K562 (cell line): ENCODE data around the gene OR10X1. TPM values are rescaled to one million over a fixed set of nuclear protein-coding genes. Genes with fewer than 3 reads are reported as not detected.

Source experiments
- ATAC-seq: fragments of 200-7000 bp; cut with Tn5 transposase; 3 replicates; pipeline ENCODE4 v1.9.1; 2020; ENCODE audit warnings: moderate library complexity
- BruUV-seq: library from RNA; stranded (reverse); fragments of 400-500 nt; replicated peaks from 2 replicates; lab custom pipeline; 2021; lab: Mats Ljungman, UMichigan
- CTCF ChIA-PET: fragments of 300-600 bp; formaldehyde crosslinking; extraction: SDS; loops from one replicate; lab custom pipeline; 2021; ENCODE audit warnings: low intra/inter-chr PET ratio; lab: Yijun Ruan, JAX
- POLR2A ChIA-PET: fragments of 300-600, 350-650 bp; sonication (Branson Sonifier 250); formaldehyde crosslinking; extraction: SDS; loops from one replicate; lab custom pipeline; 2021; ENCODE audit warnings: antibody characterized with exemption, inconsistent platforms; lab: Yijun Ruan, JAX
- DNase-seq, 4 experiments: peaks; one replicate each; pipeline versions ENCODE4 v3.0.0 to v3.0.0-alpha.2; 2011 to 2018; ENCODE audit warnings: low spot score in 3 of 4, mixed read lengths in 3 of 4; ENCODE audit errors: extremely low read depth in 1 of 4
- FAIRE-seq: peaks from 2 replicates; lab custom pipeline; 2011; peaks lifted over from hg19 to GRCh38; lab: Jason Lieb, UNC
- H2AFZ ChIP-seq: 2 replicates; pipeline ENCODE4 v1.6.0; 2011; ENCODE audit warnings: low read depth, low read length, control low read depth, inconsistent platforms
- H3K27ac ChIP-seq: fragments of 200-600 bp; 3 replicates; pipeline ENCODE4 v1.8.0; 2011; ENCODE audit warnings: low read depth, mild to moderate bottlenecking, control low read depth, inconsistent platforms, low read length, moderate library complexity, mixed read lengths; ENCODE audit errors: extremely low read depth
- H3K27me3 ChIP-seq, 2 experiments: fragments of 300-600 bp in 1 of 2; 2 replicates in 1 of 2; 3 replicates in 1 of 2; pipeline versions ENCODE4 v1.6.0 to v1.8.0; 2011; ENCODE audit warnings: inconsistent platforms in 2 of 2, low read length in 2 of 2, mild to moderate bottlenecking in 1 of 2, mixed read lengths in 1 of 2, moderate library complexity in 1 of 2; ENCODE audit not compliant: control insufficient read depth in 2 of 2, insufficient read depth in 2 of 2
- H3K36me3 ChIP-seq: fragments of 300-600 bp; 3 replicates; pipeline ENCODE4 v1.8.0; 2011; ENCODE audit warnings: mild to moderate bottlenecking, low read length, inconsistent platforms; ENCODE audit not compliant: control insufficient read depth, insufficient read depth
- H3K4me1 ChIP-seq, 2 experiments: fragments of 200-600 bp in 1 of 2; replicated peaks in 1 of 2; 2 replicates in 1 of 2; 3 replicates in 1 of 2; pipeline versions ENCODE4 v1.5.1 to v1.8.0; 2011; ENCODE audit warnings: inconsistent platforms in 2 of 2, low read length in 2 of 2, mild to moderate bottlenecking in 1 of 2, mixed read lengths in 1 of 2, moderate library complexity in 1 of 2; ENCODE audit not compliant: control insufficient read depth in 2 of 2, insufficient read depth in 2 of 2
- H3K4me2 ChIP-seq: 2 replicates; pipeline ENCODE4 v1.6.1; 2011; ENCODE audit warnings: low read length, control low read depth, inconsistent platforms, mixed read lengths; ENCODE audit not compliant: insufficient read depth
- H3K4me3 ChIP-seq: fragments of 200-600 bp; sonication (generic), shearing (Covaris generic); 2 replicates; pipeline ENCODE4 v1.5.1; 2016; ENCODE audit warnings: control low read depth, inconsistent platforms
- H3K79me2 ChIP-seq: fragments of 200-600 bp; 3 replicates; pipeline ENCODE4 v1.8.0; 2011; ENCODE audit warnings: low read length, inconsistent platforms; ENCODE audit not compliant: control insufficient read depth, insufficient read depth
- H3K9ac ChIP-seq, 2 experiments: 2 replicates each; pipeline versions ENCODE4 v1.6.0 to v1.6.1; 2011; ENCODE audit warnings: low read depth in 2 of 2, low read length in 2 of 2, control low read depth in 1 of 2, inconsistent platforms in 1 of 2, mild to moderate bottlenecking in 1 of 2, mixed read lengths in 1 of 2; ENCODE audit not compliant: insufficient read depth in 1 of 2
- H3K9me1 ChIP-seq: one replicate; pipeline ENCODE4 v1.6.0; 2011; ENCODE audit warnings: inconsistent platforms, mild to moderate bottlenecking, low read length, moderate library complexity; ENCODE audit not compliant: control insufficient read depth, insufficient read depth
- H3K9me3 ChIP-seq: replicated peaks from 2 replicates; pipeline ENCODE4 v1.5.1; 2011; ENCODE audit warnings: low read depth, low read length, inconsistent platforms; ENCODE audit not compliant: control insufficient read depth, insufficient read depth
- H4K20me1 ChIP-seq: replicated peaks from 2 replicates; pipeline ENCODE4 v1.6.1; 2011; ENCODE audit warnings: low read length, inconsistent platforms, mixed read lengths; ENCODE audit not compliant: control insufficient read depth, insufficient read depth
- HOMEZ ChIP-seq: fragments of 250-450 bp; sonication (Bioruptor Pico); IDR thresholded peaks from 2 replicates; pipeline ENCODE4 v1.4.0; 2020; ENCODE audit warnings: mild to moderate bottlenecking, moderate library complexity
- NONO ChIP-seq, 2 experiments: fragments of 200-400 bp in 1 of 2; fragments of 450-650 bp in 1 of 2; formaldehyde crosslinking in 1 of 2; IDR thresholded peaks; 2 replicates each; pipeline ENCODE4 v1.6.1; 2017; ENCODE audit warnings: low read depth in 2 of 2, mild to moderate bottlenecking in 2 of 2, moderate library complexity in 2 of 2, low read length in 1 of 2
- ZNF449 ChIP-seq: fragments of 250-450 bp; sonication (Bioruptor Pico); IDR thresholded peaks from 2 replicates; pipeline ENCODE4 v1.8.0; 2022; ENCODE audit warnings: moderate library complexity, mild to moderate bottlenecking, inconsistent platforms
- WGBS: fragments of 100-300 bp; shearing (Covaris generic); methylation state at CpG from one replicate; pipeline ENCODE4 v1.1.6; 2016; ENCODE audit warnings: low coverage, mixed read lengths; ENCODE audit not compliant: insufficient coverage; ENCODE audit errors: missing lambda C conversion rate; 5-methylcytosine and 5-hydroxymethylcytosine counted together
- in situ Hi-C: fragments of 300-500 bp; cut with MboI; formaldehyde crosslinking; loops from 4 replicates; pipeline ENCODE4 v1.15.0; 2018; ENCODE audit warnings: inconsistent platforms, mixed read lengths
- intact Hi-C: fragments of 100-400 bp; cut with micrococcal nuclease; formaldehyde crosslinking; loops from 2 replicates; pipeline ENCODE4 v1.14.2; 2022
- polyA plus RNA-seq, 8 experiments: library from polyadenylated mRNA; depleted of rRNA in 4 of 8; stranded (reverse) in 5 of 8; unstranded in 3 of 8; fragments of >200 nt; fragmentation: Nextera tagmentation in 2 of 8; fragmentation: Illumina TruSeq in 1 of 8; extraction: Ambion mirVana in 2 of 8; extraction: Trizol in 1 of 8; gene quantifications; 2 replicates each; pipeline versions ENCODE4 v1.2.1 to v1.2.3, GENCODE V29; 2011 to 2014; ENCODE audit warnings: inconsistent platforms in 1 of 8, missing spikeins in 1 of 8
- total RNA-seq, 7 experiments: library from RNA; depleted of rRNA in 6 of 7; stranded (reverse); fragments of >200 nt in 6 of 7; fragmentation: Illumina TruSeq in 2 of 7; extraction: Trizol in 2 of 7; gene quantifications; 2 replicates each; pipeline versions ENCODE4 v1.2.1 to v1.2.3, GENCODE V29; 2011 to 2021; ENCODE audit warnings: low replicate concordance in 1 of 7

OR10X1 gene
- total and polyA plus RNA-seq, 9 of the 15 experiments (the other 6 are each of a cell fraction or from before 2014, with no cell fraction given), result not detected

GRCh38 chr1:158572226-158572625, 7.5 kb downstream of the OR10X1 start:
- TF ChIP-seq NONO (IDR thresholded peaks at IDR 0.05; ENCODE audit: low read depth in 2 of 2, low read length in 1 of 2), result no peak
- no peak for TF ChIP-seq HOMEZ
- no peak for TF ChIP-seq ZNF449 (CRISPR knock-in tag)
- 0% methylated on average over 1 of the region's 1 CpG for WGBS
- FAIRE-seq (no peak), DNase-seq (no peak), ATAC-seq (no peak)
- no peak overlapping the region for H3K4me2 ChIP-seq
- no peaks in the 10 kb centered on the region; a peak in 1 of 5 replicates for H3K27me3 ChIP-seq
- POLR2A ChIA-PET, result no interaction called here
- no TSS peak for BruUV-seq
- H3K4me1 ChIP-seq, result no peaks in the 10 kb centered on the region
- H3K36me3 ChIP-seq, result no peaks in the 10 kb centered on the region
- no peak overlapping the region for H3K4me3 ChIP-seq
- no peaks in the 10 kb centered on the region for H4K20me1 ChIP-seq
- no peak overlapping the region for H3K9ac ChIP-seq
- no peaks in the 10 kb centered on the region for H3K9me1 ChIP-seq
- H3K9me3 ChIP-seq, result no peaks in the 10 kb centered on the region
- intact Hi-C loops (no loop called here), in situ Hi-C loops (no loop called here)
- no peaks in the 10 kb centered on the region for H3K79me2 ChIP-seq
- no peak overlapping the region for H3K27ac ChIP-seq
- CTCF ChIA-PET, result no interaction called here
- H2AFZ ChIP-seq, result no peak overlapping the region
